HEK293 (cell line): ENCODE data around the gene BRD3.

Experiments
- CTCF ChIA-PET: fragments of 350-600 bp; formaldehyde crosslinking; extraction: SDS; loops from one replicate; lab custom pipeline; 2021; ENCODE audit warnings: antibody characterized with exemption; lab: Yijun Ruan, JAX
- POLR2A ChIA-PET: fragments of 300-600 bp; formaldehyde crosslinking; extraction: SDS; loops from one replicate; lab custom pipeline; 2020; ENCODE audit warnings: antibody characterized with exemption, inconsistent platforms; lab: Yijun Ruan, JAX
- H3K27ac ChIP-seq: fragments of 200-500 bp; sonication (Bioruptor generic); 2 replicates; pipeline ENCODE4 v1.5.1; 2014; ENCODE audit warnings: low read depth, low read length, control low read depth, inconsistent platforms; ENCODE audit errors: extremely low read depth
- H3K36me3 ChIP-seq, 2 experiments: fragments of 200-500 bp in 1 of 2; sonication (Bioruptor generic) in 1 of 2; 1 replicate in 1 of 2; 2 replicates in 1 of 2; pipeline ENCODE4 v1.5.1; 2014 to 2017; ENCODE audit warnings: inconsistent platforms in 2 of 2, low read length in 2 of 2; ENCODE audit not compliant: control insufficient read depth in 2 of 2, insufficient read depth in 1 of 2
- H3K4me1 ChIP-seq: fragments of 200-500 bp; sonication (Bioruptor generic); 2 replicates; pipeline ENCODE4 v1.5.1; 2014; ENCODE audit warnings: mild to moderate bottlenecking, low read length, inconsistent platforms; ENCODE audit not compliant: control insufficient read depth, insufficient read depth
- H3K4me3 ChIP-seq: 2 replicates; pipeline ENCODE4 v1.5.1; 2011; ENCODE audit warnings: low read depth, mild to moderate bottlenecking, control low read depth, low read length, moderate library complexity
- H3K9me3 ChIP-seq: fragments of 200-500 bp; sonication (Bioruptor generic); 2 replicates; pipeline ENCODE4 v1.5.1; 2014; ENCODE audit warnings: low read depth, low read length, inconsistent platforms; ENCODE audit not compliant: control insufficient read depth, insufficient read depth
- ATF2 ChIP-seq: fragments of 450-650 bp; formaldehyde crosslinking; IDR thresholded peaks from 2 replicates; pipeline ENCODE4 v1.5.1; 2016; ENCODE audit warnings: missing biosample characterization, missing genetic modification characterization, low read depth
- GLIS1 ChIP-seq: fragments of 450-650 bp; formaldehyde crosslinking; IDR thresholded peaks from 2 replicates; pipeline ENCODE4 v1.5.1; 2016; ENCODE audit warnings: missing biosample characterization, missing genetic modification characterization
- KLF1 ChIP-seq: fragments of 450-650 bp; formaldehyde crosslinking; IDR thresholded peaks from 2 replicates; pipeline ENCODE4 v1.5.1; 2016; ENCODE audit warnings: missing biosample characterization, missing genetic modification characterization
- OVOL3 ChIP-seq: fragments of 450-650 bp; formaldehyde crosslinking; IDR thresholded peaks from 2 replicates; pipeline ENCODE4 v1.5.1; 2016; ENCODE audit warnings: missing biosample characterization, missing genetic modification characterization
- REPIN1 ChIP-seq: fragments of 450-650 bp; formaldehyde crosslinking; IDR thresholded peaks from 2 replicates; pipeline ENCODE4 v1.5.1; 2017; ENCODE audit warnings: missing biosample characterization, missing genetic modification characterization, low read depth
- ZBTB1 ChIP-seq: fragments of 450-650 bp; formaldehyde crosslinking; IDR thresholded peaks from 2 replicates; pipeline ENCODE4 v1.5.1; 2016; ENCODE audit warnings: missing biosample characterization, missing genetic modification characterization
- ZBTB49 ChIP-seq: fragments of 450-650 bp; formaldehyde crosslinking; IDR thresholded peaks from 2 replicates; pipeline ENCODE4 v1.5.1; 2016; ENCODE audit warnings: missing biosample characterization, missing genetic modification characterization, low read depth
- ZBTB7A ChIP-seq: fragments of 450-650 bp; formaldehyde crosslinking; IDR thresholded peaks from 2 replicates; pipeline ENCODE4 v1.5.1; 2016; ENCODE audit warnings: low read depth, missing biosample characterization, missing genetic modification characterization
- ZFHX2 ChIP-seq: fragments of 450-650 bp; formaldehyde crosslinking; conservative IDR thresholded peaks from 2 replicates; pipeline ENCODE4 v1.5.1; 2016; ENCODE audit warnings: missing biosample characterization, missing genetic modification characterization
- ZNF366 ChIP-seq: fragments of 450-650 bp; formaldehyde crosslinking; conservative IDR thresholded peaks from 2 replicates; pipeline ENCODE4 v1.5.1; 2016; ENCODE audit warnings: missing biosample characterization, missing genetic modification characterization
- ZNF404 ChIP-seq: fragments of 450-650 bp; formaldehyde crosslinking; IDR thresholded peaks from 2 replicates; pipeline ENCODE4 v1.5.1; 2017; ENCODE audit warnings: missing biosample characterization, missing genetic modification characterization
- ZNF571 ChIP-seq: fragments of 450-650 bp; formaldehyde crosslinking; IDR thresholded peaks from 2 replicates; pipeline ENCODE4 v1.5.0; 2017; ENCODE audit warnings: missing biosample characterization, missing genetic modification characterization
- ZNF626 ChIP-seq: fragments of 450-650 bp; sonication (Bioruptor Pico); formaldehyde crosslinking; IDR thresholded peaks from 2 replicates; pipeline ENCODE4 v1.5.1; 2018; ENCODE audit warnings: missing biosample characterization, missing genetic modification characterization, inconsistent platforms
- ZNF654 ChIP-seq: fragments of 450-650 bp; formaldehyde crosslinking; IDR thresholded peaks from 2 replicates; pipeline ENCODE4 v1.5.1; 2016; ENCODE audit warnings: low read depth, missing biosample characterization, missing genetic modification characterization
- ZNF664 ChIP-seq: fragments of 450-650 bp; formaldehyde crosslinking; IDR thresholded peaks from 2 replicates; pipeline ENCODE4 v1.5.1; 2016; ENCODE audit warnings: missing biosample characterization, missing genetic modification characterization
- ZXDB ChIP-seq: fragments of 450-650 bp; formaldehyde crosslinking; IDR thresholded peaks from 2 replicates; pipeline ENCODE4 v1.5.1; 2016; ENCODE audit warnings: missing biosample characterization, missing genetic modification characterization
- TF ChIP-seq, protein P1 (sequence below): fragments of 450-650 bp; formaldehyde crosslinking; conservative IDR thresholded peaks from 2 replicates; pipeline ENCODE4 v1.5.1; 2016; ENCODE audit warnings: low read depth, missing biosample characterization, missing genetic modification characterization

BRD3 gene

GRCh38 chr9:134003237-134003636 is 64.6 kb downstream of the BRD3 start (continued):
- TF ChIP-seq ZBTB7A (tag by site-specific recombination): no peak
- no peak for TF ChIP-seq ZXDB
- TF ChIP-seq KLF1 (tag by site-specific recombination): peak; percentile 76
- TF ChIP-seq ZFHX2: peak; percentile 41
- peak; percentile 100 for TF ChIP-seq ZNF366 (tag by site-specific recombination)
- TF ChIP-seq ZNF626 (tag by site-specific recombination): no peak
- no peak for TF ChIP-seq REPIN1 (tag by site-specific recombination)
- TF ChIP-seq ZNF571: 0 out of 2 replicates have a peak, but pooled peaks have one; percentile 13
- TF ChIP-seq ATF2: no peak
- TF ChIP-seq, protein P1, sequence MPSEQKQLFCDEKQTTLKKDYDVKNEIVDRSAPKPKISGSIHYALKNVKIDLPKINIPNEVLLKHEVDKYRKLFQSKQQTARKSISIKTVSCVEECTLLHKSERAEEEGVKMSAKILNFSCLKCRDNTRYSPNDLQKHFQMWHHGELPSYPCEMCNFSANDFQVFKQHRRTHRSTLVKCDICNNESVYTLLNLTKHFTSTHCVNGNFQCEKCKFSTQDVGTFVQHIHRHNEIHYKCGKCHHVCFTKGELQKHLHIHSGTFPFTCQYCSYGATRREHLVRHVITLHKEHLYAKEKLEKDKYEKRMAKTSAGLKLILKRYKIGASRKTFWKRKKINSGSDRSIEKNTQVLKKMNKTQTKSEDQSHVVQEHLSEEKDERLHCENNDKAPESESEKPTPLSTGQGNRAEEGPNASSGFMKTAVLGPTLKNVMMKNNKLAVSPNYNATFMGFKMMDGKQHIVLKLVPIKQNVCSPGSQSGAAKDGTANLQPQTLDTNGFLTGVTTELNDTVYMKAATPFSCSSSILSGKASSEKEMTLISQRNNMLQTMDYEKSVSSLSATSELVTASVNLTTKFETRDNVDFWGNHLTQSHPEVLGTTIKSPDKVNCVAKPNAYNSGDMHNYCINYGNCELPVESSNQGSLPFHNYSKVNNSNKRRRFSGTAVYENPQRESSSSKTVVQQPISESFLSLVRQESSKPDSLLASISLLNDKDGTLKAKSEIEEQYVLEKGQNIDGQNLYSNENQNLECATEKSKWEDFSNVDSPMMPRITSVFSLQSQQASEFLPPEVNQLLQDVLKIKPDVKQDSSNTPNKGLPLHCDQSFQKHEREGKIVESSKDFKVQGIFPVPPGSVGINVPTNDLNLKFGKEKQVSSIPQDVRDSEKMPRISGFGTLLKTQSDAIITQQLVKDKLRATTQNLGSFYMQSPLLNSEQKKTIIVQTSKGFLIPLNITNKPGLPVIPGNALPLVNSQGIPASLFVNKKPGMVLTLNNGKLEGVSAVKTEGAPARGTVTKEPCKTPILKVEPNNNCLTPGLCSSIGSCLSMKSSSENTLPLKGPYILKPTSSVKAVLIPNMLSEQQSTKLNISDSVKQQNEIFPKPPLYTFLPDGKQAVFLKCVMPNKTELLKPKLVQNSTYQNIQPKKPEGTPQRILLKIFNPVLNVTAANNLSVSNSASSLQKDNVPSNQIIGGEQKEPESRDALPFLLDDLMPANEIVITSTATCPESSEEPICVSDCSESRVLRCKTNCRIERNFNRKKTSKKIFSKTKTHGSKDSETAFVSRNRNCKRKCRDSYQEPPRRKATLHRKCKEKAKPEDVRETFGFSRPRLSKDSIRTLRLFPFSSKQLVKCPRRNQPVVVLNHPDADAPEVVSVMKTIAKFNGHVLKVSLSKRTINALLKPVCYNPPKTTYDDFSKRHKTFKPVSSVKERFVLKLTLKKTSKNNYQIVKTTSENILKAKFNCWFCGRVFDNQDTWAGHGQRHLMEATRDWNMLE (tag by site-specific recombination): no peak
- TF ChIP-seq, all 188 proteins: peak for 8

DNA sequence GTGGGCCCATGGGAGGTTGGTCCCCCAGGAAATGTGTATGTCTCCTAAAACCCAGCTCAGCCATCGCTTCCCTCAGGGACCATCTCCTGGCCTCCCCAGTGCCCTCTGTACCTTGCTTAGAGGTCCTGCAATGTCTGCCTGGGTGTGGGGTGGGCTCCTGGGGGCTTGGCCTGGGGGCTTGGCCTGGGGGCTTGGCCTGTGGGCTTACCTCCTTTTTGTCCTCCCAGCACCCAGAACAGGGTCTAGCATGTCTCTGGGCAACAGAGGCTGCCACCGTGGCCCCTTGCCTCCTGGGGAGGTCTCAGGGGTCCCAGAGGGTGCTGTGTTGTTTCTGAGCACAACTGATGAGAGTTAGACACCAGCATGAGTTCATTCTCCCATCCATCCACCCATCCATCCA is 65.0 kb downstream of the BRD3 start:
- Histone ChIP-seq H3K36me3 (no peaks in the 10 kb centered on the region), H3K4me1 (no peaks in the 10 kb centered on the region), H3K9me3 (no peaks in the 10 kb centered on the region), H3K27ac (no peak overlapping the region), H3K4me3 (no peak overlapping the region)
- CTCF ChIA-PET: no interaction called here
- POLR2A ChIA-PET: no interaction called here
- TF ChIP-seq ZNF404 (tag by site-specific recombination) (no peak), GLIS1 (no peak), ZBTB49 (tag by site-specific recombination) (no peak), ZNF654 (tag by site-specific recombination) (no peak), OVOL3 (tag by site-specific recombination) (no peak), ZBTB1 (tag by site-specific recombination) (no peak)

GRCh38 chr9:133999851-134000265 is 68.0 kb downstream of the BRD3 start:
- ChIA-PET CTCF (interaction anchor here (0.6 to 2.4 kb wide), 5 partner anchors 45 to 218 kb away, joined by 3 to 9 read pairs (median 5); no protein-coding TSS in a partner anchor), POLR2A (no interaction called here)
- H3K27ac ChIP-seq: no peak overlapping the region
- H3K4me1 ChIP-seq: no peaks in the 10 kb centered on the region
- no peak for TF ChIP-seq ZNF664 (tag by site-specific recombination)
- H3K9me3 ChIP-seq: no peaks in the 10 kb centered on the region
- H3K36me3 ChIP-seq: no peaks in the 10 kb centered on the region
- no peak overlapping the region for H3K4me3 ChIP-seq
